ENCODE measurements around the gene DVL3.
"Not testable (repeated sequence)": the region's sequence is repeated elsewhere in the genome, so short reads cannot be mapped to it uniquely, and the experiment has no call there.

The DVL3 gene

DNA sequence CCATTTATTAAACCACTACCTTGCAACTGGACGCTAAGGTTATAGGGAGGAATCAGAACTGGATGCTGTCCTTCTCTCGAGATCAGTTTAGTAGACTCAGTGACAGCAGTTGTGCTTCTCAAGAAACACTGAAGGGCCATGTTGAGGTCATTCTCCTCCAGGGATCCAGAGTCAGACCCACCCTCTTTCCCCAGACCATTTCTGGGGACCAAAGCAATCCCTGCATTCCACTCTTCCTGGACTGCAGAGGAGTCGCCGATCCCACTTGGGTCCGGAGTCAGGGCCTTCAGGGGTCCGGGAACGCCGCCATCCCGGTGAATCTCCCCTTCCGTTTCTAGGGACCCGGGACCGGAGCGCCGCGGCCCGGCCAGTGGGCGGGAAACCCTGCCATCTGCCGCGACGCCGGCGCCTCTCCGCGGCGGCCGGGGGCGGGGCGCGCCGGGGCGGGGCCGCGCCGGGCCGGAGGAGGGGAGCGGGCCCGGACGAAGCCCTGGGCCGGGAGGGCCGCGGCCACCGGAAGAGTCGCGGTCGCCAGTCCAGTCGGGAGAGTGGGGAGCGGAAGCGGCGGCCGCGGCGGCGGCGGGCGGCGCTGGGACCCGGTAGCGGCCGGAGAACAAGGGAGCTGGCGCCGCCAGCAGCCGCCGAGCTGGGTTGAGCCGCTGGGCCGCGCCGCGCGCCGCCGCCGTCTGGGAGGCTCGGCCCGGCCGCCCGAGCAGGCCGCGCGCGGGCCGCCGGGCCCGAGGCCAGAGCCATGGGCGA is at the start of gene DVL3:
DVL3 (plus strand) TSS at position 493 of the 759 bp plus-strand sequence; CDS start at position 752, 259 bp downstream.
- no peaks in the 10 kb centered on the region for H3K9me3 ChIP-seq (ENCODE audit: severe bottlenecking)
- peak within 1 kb of the TSS; percentile 98 for H3K4me3 ChIP-seq (ENCODE audit: low read depth, low read length)
- H3K27me3 ChIP-seq (ENCODE audit: insufficient read depth, low read depth, severe bottlenecking): no peaks in the 10 kb centered on the region
- peaks cover 18% of the 10 kb centered on the region for H3K36me3 ChIP-seq
- H3K27ac ChIP-seq: peak within 1 kb of the TSS; percentile 99
- peak; percentile 72 for DNase-seq
- TF ChIP-seq, protein P1, sequence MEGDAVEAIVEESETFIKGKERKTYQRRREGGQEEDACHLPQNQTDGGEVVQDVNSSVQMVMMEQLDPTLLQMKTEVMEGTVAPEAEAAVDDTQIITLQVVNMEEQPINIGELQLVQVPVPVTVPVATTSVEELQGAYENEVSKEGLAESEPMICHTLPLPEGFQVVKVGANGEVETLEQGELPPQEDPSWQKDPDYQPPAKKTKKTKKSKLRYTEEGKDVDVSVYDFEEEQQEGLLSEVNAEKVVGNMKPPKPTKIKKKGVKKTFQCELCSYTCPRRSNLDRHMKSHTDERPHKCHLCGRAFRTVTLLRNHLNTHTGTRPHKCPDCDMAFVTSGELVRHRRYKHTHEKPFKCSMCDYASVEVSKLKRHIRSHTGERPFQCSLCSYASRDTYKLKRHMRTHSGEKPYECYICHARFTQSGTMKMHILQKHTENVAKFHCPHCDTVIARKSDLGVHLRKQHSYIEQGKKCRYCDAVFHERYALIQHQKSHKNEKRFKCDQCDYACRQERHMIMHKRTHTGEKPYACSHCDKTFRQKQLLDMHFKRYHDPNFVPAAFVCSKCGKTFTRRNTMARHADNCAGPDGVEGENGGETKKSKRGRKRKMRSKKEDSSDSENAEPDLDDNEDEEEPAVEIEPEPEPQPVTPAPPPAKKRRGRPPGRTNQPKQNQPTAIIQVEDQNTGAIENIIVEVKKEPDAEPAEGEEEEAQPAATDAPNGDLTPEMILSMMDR (IDR thresholded peaks at IDR 0.05; ENCODE audit: low read depth, low read length): no peak

DNA sequence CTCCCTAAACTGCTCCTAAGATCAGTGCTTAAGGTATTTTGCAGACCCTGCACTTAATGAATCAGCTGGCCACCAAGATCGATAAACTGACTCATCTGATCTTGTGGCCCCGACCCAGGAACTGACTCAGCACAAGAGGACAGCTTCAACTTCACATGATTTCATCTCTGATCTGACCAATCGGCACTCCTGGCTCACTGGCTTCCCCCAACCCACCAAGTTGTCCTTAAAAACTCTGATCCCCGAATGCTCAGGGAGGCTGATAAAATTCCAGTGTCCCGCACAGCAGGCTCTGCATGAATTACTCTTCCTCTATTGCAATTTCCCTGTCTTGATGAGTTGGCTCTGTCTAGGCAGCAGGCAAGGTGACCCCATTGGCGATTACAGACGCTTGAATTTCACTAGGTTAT is 44.9 kb upstream of the DVL3 start:
- Histone ChIP-seq H3K36me3 (no peaks in the 10 kb centered on the region), H3K27ac (no peak overlapping the region), H3K4me3 (ENCODE audit: low read depth, low read length) (no peak overlapping the region), H3K27me3 (ENCODE audit: insufficient read depth, low read depth, severe bottlenecking) (no peaks in the 10 kb centered on the region), H3K9me3 (ENCODE audit: severe bottlenecking) (no peaks in the 10 kb centered on the region)
- no peak for DNase-seq
- TF ChIP-seq, protein P1 (IDR thresholded peaks at IDR 0.05; ENCODE audit: low read depth, low read length): no peak

DNA sequence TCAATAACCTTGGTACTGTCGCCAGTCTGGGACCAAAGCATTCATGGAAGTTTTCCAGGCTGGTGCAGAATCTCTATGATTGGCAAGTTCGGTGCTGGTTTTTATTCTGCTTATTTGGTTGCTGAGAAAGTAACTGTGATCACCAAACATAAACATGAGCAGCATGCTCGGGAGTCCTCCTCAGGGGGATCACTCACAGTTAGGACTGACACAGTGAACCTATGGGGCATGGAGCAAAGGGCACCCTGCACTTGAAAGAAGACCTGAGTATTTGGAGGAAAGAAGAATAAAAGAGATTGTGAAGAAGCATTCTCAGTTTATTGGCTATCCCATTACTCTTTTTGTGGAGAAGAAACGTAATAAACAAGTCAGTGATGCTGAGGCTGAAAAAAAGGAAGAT is 39.2 kb upstream of the DVL3 start:
- DNase-seq: no peak
- H3K36me3 ChIP-seq: no peaks in the 10 kb centered on the region
- no peak overlapping the region for H3K27ac ChIP-seq
- no peaks in the 10 kb centered on the region for H3K27me3 ChIP-seq (ENCODE audit: insufficient read depth, low read depth, severe bottlenecking)
- H3K9me3 ChIP-seq (ENCODE audit: severe bottlenecking): no peaks in the 10 kb centered on the region
- TF ChIP-seq, protein P1 (IDR thresholded peaks at IDR 0.05; ENCODE audit: low read depth, low read length): no peak
- no peak overlapping the region for H3K4me3 ChIP-seq (ENCODE audit: low read depth, low read length)

DNA sequence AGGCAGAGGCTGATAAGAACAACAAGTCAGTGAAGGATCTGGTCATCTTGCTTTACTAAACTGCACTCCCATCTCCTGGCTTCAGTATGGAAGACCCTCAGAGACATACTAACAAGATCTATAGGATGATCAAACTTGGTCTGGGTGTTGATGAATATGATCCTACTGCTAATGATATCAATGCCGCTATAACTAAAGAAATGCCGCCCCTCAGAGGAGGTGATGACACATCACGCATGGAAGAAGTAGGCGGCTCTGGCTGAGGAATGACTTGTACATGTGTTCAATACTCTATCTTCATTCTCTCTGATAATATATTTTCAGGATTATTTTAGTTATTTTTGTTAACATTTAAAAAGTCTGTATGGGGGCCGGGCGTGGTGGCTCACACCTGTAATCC is 37.5 kb upstream of the DVL3 start:
- TF ChIP-seq, protein P1 (IDR thresholded peaks at IDR 0.05; ENCODE audit: low read depth, low read length): peak; percentile 4; the same call in 1 of the 2 replicates
- no peaks in the 10 kb centered on the region for H3K27me3 ChIP-seq (ENCODE audit: insufficient read depth, low read depth, severe bottlenecking)
- no peak overlapping the region for H3K4me3 ChIP-seq (ENCODE audit: low read depth, low read length)
- H3K27ac ChIP-seq: no peak overlapping the region
- H3K36me3 ChIP-seq: no peaks in the 10 kb centered on the region
- no peaks in the 10 kb centered on the region for H3K9me3 ChIP-seq (ENCODE audit: severe bottlenecking)
- DNase-seq: peak; percentile 15

DNA sequence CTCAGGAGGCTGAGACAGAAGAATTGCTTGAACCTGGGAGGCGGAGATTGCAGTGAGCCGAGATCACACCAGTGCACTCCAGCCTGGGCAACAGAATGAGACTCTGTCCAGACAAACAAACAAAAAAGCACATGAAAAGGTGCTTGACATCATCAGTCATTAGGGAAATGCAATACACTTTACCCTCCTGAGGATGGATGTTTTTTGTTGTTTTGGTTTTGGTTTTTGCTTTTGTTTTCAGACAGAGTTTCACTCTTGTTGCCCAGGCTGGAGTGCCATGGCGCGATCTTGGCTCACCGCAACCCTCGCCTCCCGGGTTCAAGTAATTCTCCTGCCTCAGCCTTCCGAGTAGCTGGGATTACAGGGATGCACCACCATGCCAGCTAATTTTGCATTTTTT is 34.1 kb upstream of the DVL3 start:
- not testable (repeated sequence) for DNase-seq

DNA sequence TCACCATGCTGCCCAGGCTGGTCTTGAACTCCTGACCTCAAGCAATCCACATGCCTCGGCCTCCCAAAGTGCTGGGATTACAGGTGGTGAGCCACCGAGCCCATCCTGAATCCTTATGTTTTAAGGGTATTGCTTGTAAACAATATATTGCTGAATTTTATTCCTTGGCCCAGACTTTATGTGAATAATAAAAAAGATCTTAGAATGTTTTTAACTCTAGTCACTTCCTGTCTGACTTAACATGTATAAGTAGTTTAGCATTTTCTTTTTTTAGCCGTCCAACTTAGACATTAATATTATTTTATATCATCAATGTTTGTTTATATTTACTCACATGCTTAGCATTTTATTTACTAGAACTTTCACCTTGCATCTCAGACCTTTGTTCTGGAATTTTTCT is 29.2 kb upstream of the DVL3 start:
- H3K4me3 ChIP-seq (ENCODE audit: low read depth, low read length): no peak overlapping the region
- no peak for DNase-seq
- H3K9me3 ChIP-seq (ENCODE audit: severe bottlenecking): no peaks in the 10 kb centered on the region
- H3K27me3 ChIP-seq (ENCODE audit: insufficient read depth, low read depth, severe bottlenecking): no peaks in the 10 kb centered on the region
- no peaks in the 10 kb centered on the region for H3K36me3 ChIP-seq
- TF ChIP-seq, protein P1 (IDR thresholded peaks at IDR 0.05; ENCODE audit: low read depth, low read length): no peak
- no peak overlapping the region for H3K27ac ChIP-seq

More for the DNA sequence above, 34.1 kb upstream of the DVL3 start:
- H3K36me3 ChIP-seq; H3K27me3 ChIP-seq (ENCODE audit: insufficient read depth, low read depth, severe bottlenecking); H3K27ac ChIP-seq; H3K4me3 ChIP-seq (ENCODE audit: low read depth, low read length); H3K9me3 ChIP-seq (ENCODE audit: severe bottlenecking): not testable (repeated sequence)
